ENCODE results near the gene CELF1. TPM values are rescaled to one million over a fixed set of nuclear protein-coding genes. Genes with fewer than 3 reads are reported as not detected.

The CELF1 gene
- total and polyA plus RNA-seq, 2 of the 13 experiments (the other 11 are each of a cell fraction or from before 2014, with no cell fraction given), result 69.0 to 80.1 TPM

DNA sequence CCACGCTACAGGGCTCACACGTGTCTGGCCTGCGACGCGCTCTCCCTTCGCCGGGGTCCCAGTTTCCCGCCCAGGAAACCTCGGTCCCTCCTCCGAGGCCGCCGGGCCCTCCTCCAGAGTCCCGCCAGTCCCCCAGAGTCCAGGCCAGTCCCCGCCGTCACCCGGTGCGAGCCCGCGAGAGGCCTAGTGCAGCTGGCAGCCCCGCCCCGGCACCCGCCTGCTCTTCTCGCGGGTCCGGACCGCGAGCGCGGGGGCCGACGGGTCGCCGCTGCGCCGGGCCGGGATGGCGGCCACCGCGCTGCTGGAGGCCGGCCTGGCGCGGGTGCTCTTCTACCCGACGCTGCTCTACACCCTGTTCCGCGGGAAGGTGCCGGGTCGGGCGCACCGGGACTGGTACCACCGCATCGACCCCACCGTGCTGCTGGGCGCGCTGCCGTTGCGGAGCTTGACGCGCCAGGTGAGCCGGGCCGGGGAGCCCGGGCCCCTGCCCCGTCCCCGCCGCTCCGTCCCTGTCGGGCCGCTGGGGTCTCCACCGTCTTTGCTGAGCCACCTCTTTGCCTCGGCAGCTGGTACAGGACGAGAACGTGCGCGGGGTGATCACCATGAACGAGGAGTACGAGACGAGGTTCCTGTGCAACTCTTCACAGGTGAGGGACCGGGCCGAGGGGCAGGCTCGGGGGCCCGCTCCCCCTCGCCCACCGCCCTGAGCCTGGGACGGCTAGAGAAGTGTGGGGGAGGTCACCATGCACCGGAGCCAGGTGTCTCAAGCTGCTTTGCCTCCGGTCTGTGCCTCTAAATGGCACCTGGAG, 12.6 kb upstream of the CELF1 start, which contains the start of gene PTPMT1 (continued):
- TF ChIP-seq CERS6 (CRISPR knock-in tag; IDR thresholded peaks at IDR 0.05), result no peak
- peak; percentile 41 for TF ChIP-seq XRCC5 (optimal IDR thresholded peaks at IDR 0.05; ENCODE audit: low read length)
- TF ChIP-seq RORA (CRISPR knock-in tag; IDR thresholded peaks at IDR 0.05), result no peak
- no peak for TF ChIP-seq FUBP1 (CRISPR knock-in tag; IDR thresholded peaks at IDR 0.05; ENCODE audit: borderline replicate concordance)
- TF ChIP-seq RFXANK (CRISPR knock-in tag; IDR thresholded peaks at IDR 0.05), result no peak
- TF ChIP-seq ZNF619 (CRISPR knock-in tag; IDR thresholded peaks at IDR 0.05), result no peak
- TF ChIP-seq AFF4 (CRISPR knock-in tag; IDR thresholded peaks at IDR 0.05), result peak; percentile 16
- peak; percentile 23; the same call in 1 of the 2 replicates for TF ChIP-seq HNF4A (CRISPR knock-in tag; IDR thresholded peaks at IDR 0.05)
- TF ChIP-seq ZNF136 (CRISPR knock-in tag; IDR thresholded peaks at IDR 0.05; ENCODE audit: low read depth), result no peak; the same call in 1 of the 2 replicates
- no peak; the same call in 1 of the 2 replicates for TF ChIP-seq KMT2B (CRISPR knock-in tag; IDR thresholded peaks at IDR 0.05)
- no peak for TF ChIP-seq SP2 (CRISPR knock-in tag; IDR thresholded peaks at IDR 0.05)
- TF ChIP-seq FOXP4 (CRISPR knock-in tag; IDR thresholded peaks at IDR 0.05), result peak; percentile 20; the same call in 1 of the 2 replicates
- 0 out of 2 replicates have a peak, but pooled peaks have one; percentile 53 for TF ChIP-seq THYN1 (CRISPR knock-in tag; IDR thresholded peaks at IDR 0.05; ENCODE audit: borderline replicate concordance, low read depth)
- TF ChIP-seq UBTF (CRISPR knock-in tag; IDR thresholded peaks at IDR 0.05), result peak; percentile 92
- no peak for TF ChIP-seq GABPA (IDR thresholded peaks at IDR 0.05; ENCODE audit: low read depth, low read length)
- TF ChIP-seq GABPA (CRISPR knock-in tag; IDR thresholded peaks at IDR 0.05; ENCODE audit: low read depth), result no peak
- TF ChIP-seq, protein P1, sequence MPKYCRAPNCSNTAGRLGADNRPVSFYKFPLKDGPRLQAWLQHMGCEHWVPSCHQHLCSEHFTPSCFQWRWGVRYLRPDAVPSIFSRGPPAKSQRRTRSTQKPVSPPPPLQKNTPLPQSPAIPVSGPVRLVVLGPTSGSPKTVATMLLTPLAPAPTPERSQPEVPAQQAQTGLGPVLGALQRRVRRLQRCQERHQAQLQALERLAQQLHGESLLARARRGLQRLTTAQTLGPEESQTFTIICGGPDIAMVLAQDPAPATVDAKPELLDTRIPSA (CRISPR knock-in tag; IDR thresholded peaks at IDR 0.05; ENCODE audit: borderline replicate concordance), result 0 out of 2 replicates have a peak, but pooled peaks have one; percentile 73
